GM19395 (cell line): ENCODE results near the gene NKAPL.

Experiments used
- ATAC-seq: cut with Tn5 transposase; IDR thresholded peaks from one replicate; pipeline ENCODE4 v1.9.1; 2021; ENCODE audit warnings: mild to moderate bottlenecking, moderate library complexity; ENCODE audit not compliant: unreplicated experiment

NKAPL gene

GRCh38 chr6:28245206-28245941, 13.7 kb upstream of the NKAPL start:
- ATAC-seq: no peak

GRCh38 chr6:28248916-28249315, 10.2 kb upstream of the NKAPL start:
- no peak for ATAC-seq

- no peak for ATAC-seq
Measured at GRCh38 chr6:28250747-28251146, 8.3 kb upstream of the NKAPL start.

GRCh38 chr6:28251661-28252008, 7.5 kb upstream of the NKAPL start:
- peak; percentile 58 for ATAC-seq

GRCh38 chr6:28252009-28252975, 6.8 kb upstream of the NKAPL start, which contains the start of gene ZKSCAN4:
Gene ZKSCAN4 (minus strand): TSS chr6:28252269. CDS start chr6:28251980, 289 bp downstream.
- ATAC-seq: peak; percentile 80

- ATAC-seq: no peak
Measured at GRCh38 chr6:28254121-28254519, 5.0 kb upstream of the NKAPL start.

- ATAC-seq: no peak
Measured at GRCh38 chr6:28257042-28257441, 2.1 kb upstream of the NKAPL start.

GRCh38 chr6:28263922-28264321, 4.8 kb downstream of the NKAPL start:
- no peak for ATAC-seq

- no peak for ATAC-seq
Measured at GRCh38 chr6:28264834-28265401, 5.8 kb downstream of the NKAPL start.

GRCh38 chr6:28266563-28266961, 7.5 kb downstream of the NKAPL start:
- ATAC-seq: no peak

- peak; percentile 94 for ATAC-seq
Measured at GRCh38 chr6:28266962-28267694, 8.0 kb downstream of the NKAPL start, which contains the start of gene ZSCAN26. Gene ZSCAN26 (plus strand): TSS chr6:28267143. CDS start chr6:28271920, 4,777 bp downstream.

- no peak for ATAC-seq
Measured at GRCh38 chr6:28267695-28268059, 8.6 kb downstream of the NKAPL start.

GRCh38 chr6:28269492-28269891, 10.4 kb downstream of the NKAPL start:
- no peak for ATAC-seq

GRCh38 chr6:28274888-28275287, 15.8 kb downstream of the NKAPL start:
- no peak for ATAC-seq

GRCh38 chr6:28277746-28278145, 18.6 kb downstream of the NKAPL start:
- no peak for ATAC-seq

GRCh38 chr6:28280595-28281287, 21.6 kb downstream of the NKAPL start:
- no peak for ATAC-seq

- peak; percentile 85 for ATAC-seq
Measured at GRCh38 chr6:28281288-28282064, 22.4 kb downstream of the NKAPL start, which contains the start of gene PGBD1. Gene PGBD1 (plus strand): TSS chr6:28281572. CDS start chr6:28283814, 2,242 bp downstream.

- ATAC-seq: no peak
Measured at GRCh38 chr6:28282926-28283325, 23.8 kb downstream of the NKAPL start.

- ATAC-seq: no peak
Measured at GRCh38 chr6:28291573-28291972, 32.5 kb downstream of the NKAPL start.
